Caki2 (cell line): ENCODE results near the gene KRTAP5-3. TPM values are rescaled to one million over a fixed set of nuclear protein-coding genes. Genes with fewer than 3 reads are reported as not detected.

Experiments used
- DNase-seq: peaks from one replicate; pipeline ENCODE4 v3.0.0-alpha.2; 2015; ENCODE audit warnings: low read depth
- in situ Hi-C: cut with HindIII; loops from 2 replicates; pipeline ENCODE4 v1.10.0; 2016; ENCODE audit warnings: low sequenced_read_pairs, low pct_unique_long_range_greater_than_20kb, mixed read lengths
- total RNA-seq: library from RNA; depleted of rRNA; stranded (reverse); fragments of >200 nt; shearing (Covaris generic); gene quantifications from 2 replicates; pipeline ENCODE4 v1.2.3, GENCODE V29; 2014; ENCODE audit warnings: low replicate concordance

Gene KRTAP5-3
- total RNA-seq, 1 experiment from 2014 or later: not detected

GRCh38 chr11:1572197-1573076, 35.8 kb downstream of the KRTAP5-3 start, which contains the start of gene DUSP8:
DUSP8 (minus strand) TSS chr11:1572271; CDS start chr11:1565826, 6,445 bp downstream.
- peak; percentile 76 for DNase-seq

GRCh38 chr11:1571760-1572196, 36.5 kb downstream of the KRTAP5-3 start:
- no peak for DNase-seq
- in situ Hi-C loops: no loop called here

More at GRCh38 chr11:1572197-1573076, 35.8 kb downstream of the KRTAP5-3 start, which contains the start of gene DUSP8:
- in situ Hi-C loops: no loop called here

GRCh38 chr11:1570896-1571759, 37.1 kb downstream of the KRTAP5-3 start:
- in situ Hi-C loops: no loop called here
- DNase-seq: no peak

- in situ Hi-C loops: no loop called here
- no peak for DNase-seq
Observed at GRCh38 chr11:1570531-1570895, 37.8 kb downstream of the KRTAP5-3 start.

- no peak for DNase-seq
- in situ Hi-C loops: no loop called here
Observed at GRCh38 chr11:1570001-1570453, 38.2 kb downstream of the KRTAP5-3 start.

GRCh38 chr11:1569251-1569780, 38.9 kb downstream of the KRTAP5-3 start:
- in situ Hi-C loops: no loop called here
- DNase-seq: no peak

- in situ Hi-C loops: no loop called here
- DNase-seq: no peak
Observed at GRCh38 chr11:1568441-1568911, 39.8 kb downstream of the KRTAP5-3 start.

- no peak for DNase-seq
- in situ Hi-C loops: no loop called here
Observed at GRCh38 chr11:1567721-1568100, 40.6 kb downstream of the KRTAP5-3 start.

GRCh38 chr11:1567052-1567720, 41.1 kb downstream of the KRTAP5-3 start:
- in situ Hi-C loops: no loop called here

GRCh38 chr11:1566381-1567051, 41.7 kb downstream of the KRTAP5-3 start:
- DNase-seq: no peak
- in situ Hi-C loops: no loop called here

More at GRCh38 chr11:1567052-1567720, 41.1 kb downstream of the KRTAP5-3 start:
- DNase-seq: no peak

- DNase-seq: no peak
- in situ Hi-C loops: no loop called here
Observed at GRCh38 chr11:1565904-1566247, 42.4 kb downstream of the KRTAP5-3 start.

GRCh38 chr11:1565173-1565903, 42.9 kb downstream of the KRTAP5-3 start:
- in situ Hi-C loops: no loop called here
- no peak for DNase-seq

- DNase-seq: no peak
- in situ Hi-C loops: no loop called here
Observed at GRCh38 chr11:1564535-1565172, 43.6 kb downstream of the KRTAP5-3 start.

- no peak for DNase-seq
- in situ Hi-C loops: no loop called here
Observed at GRCh38 chr11:1563697-1564534, 44.3 kb downstream of the KRTAP5-3 start.

- no peak for DNase-seq
- in situ Hi-C loops: no loop called here
Observed at GRCh38 chr11:1563149-1563638, 45.1 kb downstream of the KRTAP5-3 start.
